GM18870 (cell line): ENCODE data around the gene BLACAT1.

ENCODE experiments used
- ATAC-seq: cut with Tn5 transposase; IDR thresholded peaks from one replicate; pipeline ENCODE4 v1.9.1; 2021; ENCODE audit warnings: moderate library complexity; ENCODE audit not compliant: unreplicated experiment

Gene BLACAT1

DNA sequence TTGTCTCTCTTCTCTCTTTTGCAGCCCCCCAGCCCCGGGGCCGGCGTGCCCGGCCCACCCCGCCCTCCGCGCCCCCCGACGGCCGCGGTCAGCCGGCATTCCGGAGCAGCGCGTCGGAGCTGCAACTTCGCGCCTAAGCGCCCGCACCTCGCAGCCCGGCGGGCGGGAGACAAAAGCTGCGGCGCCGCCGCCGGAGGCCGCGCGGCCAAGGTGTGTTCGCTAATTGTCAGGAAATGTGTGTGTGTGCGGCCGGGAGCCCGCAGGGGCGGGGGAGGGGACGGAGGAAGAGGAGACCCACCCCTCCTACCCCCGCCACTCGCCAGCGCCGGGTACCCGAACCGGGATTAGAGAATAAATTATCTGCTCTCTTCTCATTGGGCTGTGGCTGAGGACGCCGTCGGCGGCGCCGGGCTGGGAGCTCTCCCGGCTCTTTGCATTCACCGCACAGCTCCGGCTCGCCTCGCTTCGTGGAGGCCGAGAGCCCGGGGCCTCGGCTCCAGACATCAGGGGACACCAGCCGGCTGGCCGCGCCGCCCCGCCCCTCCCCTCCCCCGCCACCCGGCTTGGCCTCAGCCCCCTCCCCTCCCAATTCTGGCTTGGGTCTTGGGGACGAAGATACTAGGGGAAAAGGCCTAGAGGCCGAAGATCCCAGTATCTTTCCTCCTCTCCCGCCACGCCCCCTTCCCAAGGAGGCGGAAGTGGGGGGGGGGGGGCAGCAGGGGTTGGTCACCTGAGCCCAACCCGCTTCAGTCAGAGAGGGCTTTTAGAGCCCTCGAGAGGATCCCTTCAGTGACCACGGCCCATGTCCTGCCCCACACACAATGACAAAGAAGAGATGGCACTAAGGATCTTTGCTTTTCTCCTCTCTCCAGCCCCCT is 1.3 kb upstream of the BLACAT1 start:
- ATAC-seq, result no peak

DNA sequence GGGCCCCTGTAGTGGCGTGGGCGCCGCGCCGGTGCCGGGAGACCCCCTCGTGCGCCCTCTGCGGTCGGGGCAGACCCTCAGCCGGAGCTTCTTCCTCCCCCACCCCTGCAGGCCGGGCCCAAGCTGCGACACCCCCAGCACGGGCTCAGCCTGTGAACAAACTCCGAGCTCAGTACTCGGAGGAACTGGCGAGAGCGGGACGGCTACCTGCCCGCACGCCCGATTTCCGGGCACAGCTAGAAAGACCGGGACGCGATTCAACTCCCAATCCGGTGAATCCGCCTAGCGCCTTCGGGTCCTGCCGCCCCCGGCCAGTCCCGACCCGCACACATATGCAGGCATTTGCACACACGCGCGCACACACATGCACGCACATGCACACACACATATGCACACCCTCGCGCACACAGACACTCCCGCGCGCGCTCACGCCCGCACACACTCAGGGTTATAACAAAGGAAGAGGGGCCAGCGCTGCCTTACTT is 580 bp upstream of the BLACAT1 start:
- no peak for ATAC-seq

DNA sequence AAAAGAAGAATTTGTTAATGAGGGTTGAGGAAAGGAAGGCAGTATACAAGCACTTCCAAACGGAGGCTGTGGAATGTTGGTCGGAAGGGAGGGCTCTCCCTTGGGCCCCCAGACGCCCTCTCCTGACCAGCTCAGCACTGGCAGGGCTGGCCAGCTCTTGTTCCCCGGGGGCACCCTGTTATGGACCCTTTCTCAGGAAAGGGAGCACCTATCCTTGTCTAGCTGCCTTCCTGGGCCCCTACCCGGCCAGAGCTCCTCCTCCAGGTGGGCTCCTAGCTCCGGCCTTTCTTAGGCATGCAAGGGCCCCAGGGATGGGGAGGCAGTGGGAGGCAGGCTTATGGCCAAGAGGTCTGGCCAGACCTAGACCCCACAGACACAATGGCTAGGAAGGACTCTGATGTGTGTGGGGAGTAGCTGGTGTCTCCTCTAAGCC is 926 bp downstream of the BLACAT1 start:
- ATAC-seq, result no peak

DNA sequence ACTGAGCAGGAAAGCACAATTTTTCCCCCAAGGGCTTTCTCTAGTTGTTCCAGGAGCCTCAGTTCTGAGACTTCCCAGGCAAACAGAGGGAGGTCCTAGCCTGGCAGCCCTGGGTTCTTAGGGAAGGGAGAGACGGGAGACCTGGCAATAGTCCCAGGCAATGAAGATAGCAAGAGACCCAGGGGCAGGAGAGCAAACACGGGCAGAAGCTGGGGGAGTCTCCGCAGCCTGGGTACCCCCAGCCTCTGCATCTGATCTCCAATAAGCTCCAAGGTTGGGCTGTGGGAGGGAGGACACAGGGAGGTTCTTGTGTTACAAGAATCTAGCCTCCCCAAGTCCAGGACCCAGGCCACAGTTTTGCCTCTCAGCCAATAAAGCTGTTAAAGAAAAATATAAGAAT is 2.4 kb downstream of the BLACAT1 start:
- no peak for ATAC-seq

DNA sequence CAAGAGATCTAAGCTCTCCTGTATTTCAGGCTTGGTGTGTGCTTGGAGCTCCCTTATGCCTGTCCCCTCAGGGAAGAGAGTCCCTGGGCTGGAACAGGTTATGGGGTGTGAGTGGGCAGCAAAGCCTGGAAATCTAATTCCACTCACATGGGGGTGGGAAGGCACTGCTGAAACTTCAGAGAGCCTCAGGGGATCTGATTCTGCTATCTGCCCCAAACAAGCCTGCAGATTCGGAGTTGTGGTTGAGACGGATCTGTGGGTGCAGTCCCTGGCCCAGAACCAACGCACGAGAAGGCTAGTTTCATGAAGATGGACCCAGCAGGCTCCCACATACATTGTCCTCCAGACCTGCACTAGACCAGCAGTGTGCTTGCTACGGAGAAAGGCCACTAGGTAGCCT is 2.9 kb downstream of the BLACAT1 start:
- no peak for ATAC-seq

DNA sequence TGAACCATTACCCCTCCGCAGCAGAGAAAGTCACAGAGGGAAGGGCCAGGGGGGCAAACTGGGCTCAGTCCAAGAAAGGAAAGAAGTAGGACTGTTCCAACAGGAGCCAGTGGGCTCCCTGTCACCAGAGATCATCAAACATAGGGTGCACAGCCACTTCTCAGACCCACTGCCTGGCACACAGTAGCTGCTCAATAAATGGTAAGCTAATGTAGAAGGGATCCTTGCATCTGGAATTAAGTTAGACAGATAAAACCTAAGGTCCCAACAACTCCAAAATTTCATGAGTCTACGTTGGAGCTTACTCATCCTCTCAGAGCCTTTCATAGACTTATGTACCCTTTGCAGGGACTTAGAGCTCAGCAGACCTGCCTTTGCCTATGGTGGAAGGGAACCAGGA is 3.5 kb downstream of the BLACAT1 start:
- no peak for ATAC-seq

DNA sequence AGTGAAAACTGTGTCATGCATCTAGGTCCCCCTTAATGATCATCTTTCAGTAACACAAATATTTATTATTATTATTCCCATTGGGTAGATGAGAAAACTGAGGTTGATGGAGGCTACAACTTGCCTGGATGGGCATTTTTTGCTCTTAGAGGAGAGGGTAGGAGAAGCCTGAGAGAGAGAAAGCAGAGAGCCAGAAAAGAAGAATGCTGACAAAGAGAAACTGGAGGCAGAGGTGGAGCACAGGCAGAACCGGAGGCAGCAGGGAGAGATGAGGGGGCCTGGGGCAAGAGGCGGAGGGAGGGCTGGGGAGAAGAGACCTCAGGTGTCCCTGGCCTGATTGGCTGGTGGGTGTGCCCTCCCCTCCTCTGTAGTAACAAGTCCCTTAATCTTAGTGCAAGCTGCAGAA is 4.1 kb downstream of the BLACAT1 start:
- ATAC-seq, result no peak

DNA sequence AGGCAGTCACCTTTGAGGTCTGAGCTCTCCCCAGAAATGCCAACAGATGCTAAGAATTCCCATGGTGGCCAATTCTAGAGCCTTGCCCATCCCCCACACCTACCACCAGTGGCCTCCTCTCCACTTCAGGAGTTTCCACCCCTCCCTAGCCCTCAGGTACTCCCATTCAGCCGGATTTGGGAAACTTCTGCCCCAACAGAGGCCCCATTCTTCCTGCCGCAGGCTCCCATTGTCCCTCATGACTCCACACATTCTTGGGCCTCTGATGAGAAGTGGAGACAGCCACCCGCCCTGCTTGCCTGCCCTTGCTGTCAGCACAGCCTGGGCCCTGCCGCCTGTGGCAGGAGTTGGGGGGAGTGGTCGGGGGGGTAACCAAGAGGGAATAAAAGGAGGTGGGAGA is 4.6 kb downstream of the BLACAT1 start:
- no peak for ATAC-seq

DNA sequence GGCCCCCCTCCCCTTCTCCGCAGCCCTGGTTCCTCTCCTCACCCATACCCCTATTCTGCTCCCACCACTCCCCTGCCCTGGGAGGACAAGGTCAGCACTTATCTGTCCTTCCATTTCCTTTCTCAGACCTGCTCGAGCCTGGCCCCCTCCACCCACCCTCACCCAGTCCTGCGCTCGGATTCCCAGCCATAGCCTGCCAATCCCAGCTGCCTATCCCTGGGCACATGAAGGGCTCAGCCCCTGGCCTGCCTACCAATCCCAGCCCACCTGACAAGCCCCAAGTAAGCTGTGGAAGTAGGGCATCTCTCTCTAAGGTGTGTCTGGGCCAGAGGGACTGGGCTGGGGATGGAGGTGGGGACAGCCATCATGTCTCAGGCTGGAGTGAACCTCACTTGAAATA is 5.4 kb downstream of the BLACAT1 start:
- no peak for ATAC-seq

DNA sequence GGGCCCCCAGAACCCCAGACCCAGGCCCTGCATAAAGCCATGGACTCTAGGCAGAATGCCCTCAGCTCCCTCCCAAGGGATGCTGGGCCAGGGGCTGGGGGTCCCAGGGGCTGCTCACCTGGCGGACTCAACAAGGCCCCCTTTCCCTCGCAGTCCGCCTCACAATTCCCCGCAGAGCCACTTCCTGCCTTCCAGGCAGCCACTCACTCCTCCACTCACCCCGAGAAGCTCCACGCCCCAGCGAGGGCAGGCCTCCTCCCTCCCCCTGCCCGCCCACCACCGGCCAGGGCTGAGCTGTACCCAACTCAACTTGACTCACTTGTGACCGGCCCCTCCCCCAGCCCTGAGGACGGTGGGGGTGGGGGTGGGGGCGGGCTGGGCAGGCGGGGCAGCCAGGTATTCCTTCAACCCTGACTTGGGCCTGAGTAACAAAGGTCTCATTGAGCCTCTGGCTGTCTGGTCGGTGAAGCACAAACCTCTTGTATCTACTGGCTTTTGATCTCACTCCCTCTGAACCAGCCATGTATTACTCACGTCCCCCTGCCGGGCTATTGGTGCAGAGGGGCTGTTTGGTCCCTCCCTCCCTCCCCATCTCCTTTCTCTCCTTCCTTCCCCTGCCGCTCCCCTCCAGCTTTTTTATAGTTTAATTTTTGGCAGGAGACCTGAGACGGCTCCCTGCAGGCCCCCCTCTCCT is 5.9 kb downstream of the BLACAT1 start:
- no peak for ATAC-seq

DNA sequence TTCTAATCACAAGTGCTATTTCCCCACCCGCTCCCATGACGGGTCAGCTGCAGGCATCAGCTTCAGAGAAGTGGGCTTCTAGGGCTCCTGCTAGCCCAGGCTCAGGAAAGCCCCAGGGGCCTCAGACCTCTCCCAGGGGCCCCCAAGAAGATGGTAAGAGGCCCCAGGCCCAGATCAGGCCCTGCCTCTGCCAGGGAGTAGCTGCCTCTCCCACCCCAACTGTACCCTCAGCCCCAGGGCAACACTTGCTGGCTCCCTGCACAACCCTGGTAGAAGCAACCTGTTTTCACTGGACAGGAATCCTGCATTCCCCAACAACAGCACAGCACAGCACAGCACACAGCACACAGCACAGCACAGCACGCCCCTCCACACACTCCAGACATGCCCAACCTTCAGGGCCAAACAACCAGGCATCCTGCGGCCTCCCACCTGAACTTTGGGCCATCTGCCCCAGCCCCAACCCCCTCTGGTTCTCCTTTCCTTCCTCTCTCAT is 6.5 kb downstream of the BLACAT1 start:
- no peak for ATAC-seq

DNA sequence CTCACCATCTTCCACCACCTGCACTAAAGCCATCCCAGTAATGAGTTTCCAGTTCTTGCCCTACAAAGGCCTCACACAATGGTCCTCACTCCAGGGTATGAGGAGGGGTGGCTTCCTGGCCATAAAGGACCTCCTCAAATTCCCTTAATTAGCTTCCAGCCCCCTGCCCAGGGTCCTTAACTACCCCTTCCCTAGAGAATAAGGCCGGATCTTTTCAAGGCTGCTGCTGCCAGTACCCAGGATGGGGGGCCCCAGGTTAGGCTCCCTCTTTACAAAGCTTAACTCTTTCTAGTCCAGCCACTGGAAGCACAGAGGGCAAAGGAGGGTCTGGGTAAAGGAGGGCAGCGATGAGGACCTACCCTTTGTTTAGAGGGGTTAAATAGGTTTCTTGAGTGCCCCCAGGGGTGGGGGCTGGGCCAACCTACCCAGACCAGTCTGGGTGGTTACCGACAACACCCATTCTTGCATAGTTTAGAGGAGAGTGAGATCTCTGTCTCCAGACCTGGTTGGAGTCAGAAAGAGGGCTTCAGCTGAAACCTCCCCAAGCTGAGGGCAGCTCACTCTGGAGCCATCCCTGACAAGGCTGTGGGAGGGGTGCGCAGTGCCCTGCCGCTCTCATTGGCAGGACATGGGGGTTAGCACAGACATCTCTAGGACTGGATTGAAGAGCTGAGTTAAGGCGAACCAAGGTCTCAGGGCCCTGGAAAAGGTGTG is 7.1 kb downstream of the BLACAT1 start:
- no peak for ATAC-seq

DNA sequence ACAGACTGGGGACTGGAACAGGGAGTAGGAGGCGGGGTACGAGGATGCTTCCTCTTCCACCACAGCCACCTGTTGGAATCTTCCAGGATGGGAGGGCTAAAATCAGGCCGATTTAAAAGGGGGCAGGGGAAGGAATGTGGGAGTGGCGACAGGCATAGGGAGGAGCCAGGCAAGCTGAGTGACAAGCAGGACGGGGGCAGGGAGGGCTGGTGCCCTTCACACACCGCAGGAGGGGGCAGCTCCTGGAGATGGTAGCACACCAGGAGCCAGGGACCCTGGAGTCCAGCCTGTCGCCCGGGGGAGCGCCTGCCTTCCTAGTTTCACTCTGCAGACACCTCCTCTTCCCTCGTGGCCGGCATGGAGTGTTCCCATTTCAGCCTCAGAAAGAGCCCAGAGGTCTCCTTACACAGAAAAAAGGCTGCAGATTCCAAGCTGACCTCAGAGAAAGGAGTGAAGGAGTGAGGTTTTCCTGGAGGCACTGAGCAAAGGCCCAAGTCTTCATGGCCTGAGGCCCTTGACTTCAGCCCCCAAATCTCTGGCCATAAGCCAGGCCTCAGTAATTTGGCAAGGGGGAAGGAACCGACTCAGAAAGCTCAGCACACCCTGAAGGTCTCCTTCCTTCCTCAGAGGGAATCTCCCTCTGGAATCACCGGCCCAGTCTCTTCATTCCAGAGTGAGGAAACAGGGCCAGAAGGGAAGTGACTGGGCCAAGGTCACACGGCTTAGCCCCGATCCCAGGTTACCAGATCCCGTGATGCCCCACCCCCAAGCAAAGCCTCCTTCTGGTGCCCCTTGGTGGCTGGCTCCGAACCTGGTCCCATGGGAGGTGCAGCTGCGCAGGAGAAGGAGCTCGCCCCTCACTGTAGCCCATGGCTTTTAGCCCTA is 8.1 kb downstream of the BLACAT1 start:
- no peak for ATAC-seq

DNA sequence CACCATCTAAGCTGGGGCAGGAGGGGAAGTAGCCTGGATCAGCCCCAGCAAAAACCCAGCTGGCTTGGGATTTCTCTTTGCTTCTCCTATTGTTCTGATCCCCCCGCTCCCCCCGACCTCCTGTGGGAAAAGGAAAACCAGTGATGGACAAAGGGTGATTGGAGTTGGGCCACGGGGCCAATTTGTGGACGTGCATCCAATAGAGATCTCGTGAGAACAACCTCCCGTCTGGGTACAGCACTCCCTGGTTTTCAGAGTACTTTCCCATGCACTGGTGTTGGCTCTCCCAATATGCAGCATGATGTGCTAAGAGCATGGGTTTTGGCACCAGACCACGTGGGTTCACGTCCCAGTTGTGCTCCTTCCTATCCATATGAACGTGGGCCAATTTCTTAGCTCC is 9.0 kb downstream of the BLACAT1 start:
- no peak for ATAC-seq

DNA sequence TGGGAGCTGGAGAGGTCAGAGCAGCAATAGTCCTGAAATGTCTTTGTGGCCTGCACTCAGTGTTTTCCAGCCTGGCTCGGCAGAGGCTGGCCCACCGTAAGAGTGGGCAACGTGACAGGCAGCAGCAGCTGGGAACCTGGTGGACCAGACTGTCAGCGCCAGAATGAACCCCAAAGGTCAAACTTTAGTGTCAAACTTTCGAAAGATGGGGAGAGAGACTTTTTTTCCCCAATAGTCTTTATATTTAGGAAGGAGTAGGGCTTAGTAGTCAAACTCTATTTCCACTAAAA is 10.3 kb downstream of the BLACAT1 start:
- no peak for ATAC-seq

DNA sequence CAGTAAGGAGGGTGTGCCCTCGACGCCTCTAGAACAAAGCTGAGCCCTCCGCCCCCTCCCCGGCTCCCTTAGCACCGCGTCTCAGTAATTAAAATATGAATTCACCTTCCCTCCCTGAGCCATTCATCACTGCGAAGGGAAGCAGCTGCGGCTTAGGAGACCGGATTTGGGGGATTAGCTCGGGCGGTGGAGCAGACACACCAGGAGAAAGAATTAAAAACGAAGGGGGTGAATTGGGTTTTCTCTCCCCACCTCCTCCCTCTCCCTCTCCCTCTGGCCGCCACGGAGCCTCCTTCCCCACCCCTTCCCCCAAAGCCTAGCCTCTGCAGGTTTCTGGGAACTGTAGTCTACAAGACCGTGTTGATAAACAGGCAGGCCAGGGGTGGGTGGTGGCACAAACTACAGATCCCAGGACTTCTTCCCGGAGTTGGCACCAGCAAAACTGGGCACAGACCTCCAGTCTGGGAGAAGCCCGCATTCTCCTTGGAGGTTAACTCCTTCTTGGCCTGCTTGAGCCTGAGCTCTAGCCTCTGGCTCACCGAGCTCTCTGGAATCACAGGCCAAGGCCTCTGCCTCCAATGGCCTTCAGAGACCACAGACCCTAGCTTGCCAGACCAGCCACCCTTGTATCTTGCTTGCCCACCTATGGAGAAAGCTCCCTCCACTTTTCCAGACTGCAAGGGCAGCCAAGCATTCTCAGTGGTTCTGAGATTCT is 10.8 kb downstream of the BLACAT1 start:
- ATAC-seq, result no peak

DNA sequence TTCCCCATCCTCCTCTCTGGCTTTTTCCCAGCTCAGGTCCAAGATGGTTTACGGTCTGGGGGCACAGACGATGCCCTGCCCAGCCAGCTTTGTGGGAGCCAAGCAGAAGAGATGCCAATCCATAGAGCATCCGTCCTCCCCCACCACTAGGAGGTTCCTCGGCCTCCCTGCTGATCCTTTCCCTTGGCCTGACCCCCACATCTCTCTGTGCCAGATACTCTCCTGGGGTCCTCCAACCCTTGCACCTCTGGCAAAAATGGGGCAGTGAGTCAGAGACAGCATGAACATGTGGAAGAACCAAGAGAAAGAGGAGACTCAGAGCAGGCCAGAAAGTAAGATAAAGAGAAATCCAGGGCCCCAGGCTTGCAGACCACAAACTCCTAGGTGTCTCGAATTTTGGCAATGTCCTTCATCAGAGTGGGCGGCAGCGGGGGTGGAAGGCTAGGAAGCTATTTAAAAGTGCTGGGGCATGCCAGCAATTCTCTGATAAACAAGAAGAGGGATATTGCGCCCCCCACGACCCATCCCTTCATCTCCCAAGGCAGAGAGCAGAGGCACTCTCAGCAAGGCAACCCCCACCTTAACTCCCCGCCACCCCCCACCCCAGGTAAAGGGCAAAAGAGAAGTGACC is 11.4 kb downstream of the BLACAT1 start:
- ATAC-seq, result no peak

DNA sequence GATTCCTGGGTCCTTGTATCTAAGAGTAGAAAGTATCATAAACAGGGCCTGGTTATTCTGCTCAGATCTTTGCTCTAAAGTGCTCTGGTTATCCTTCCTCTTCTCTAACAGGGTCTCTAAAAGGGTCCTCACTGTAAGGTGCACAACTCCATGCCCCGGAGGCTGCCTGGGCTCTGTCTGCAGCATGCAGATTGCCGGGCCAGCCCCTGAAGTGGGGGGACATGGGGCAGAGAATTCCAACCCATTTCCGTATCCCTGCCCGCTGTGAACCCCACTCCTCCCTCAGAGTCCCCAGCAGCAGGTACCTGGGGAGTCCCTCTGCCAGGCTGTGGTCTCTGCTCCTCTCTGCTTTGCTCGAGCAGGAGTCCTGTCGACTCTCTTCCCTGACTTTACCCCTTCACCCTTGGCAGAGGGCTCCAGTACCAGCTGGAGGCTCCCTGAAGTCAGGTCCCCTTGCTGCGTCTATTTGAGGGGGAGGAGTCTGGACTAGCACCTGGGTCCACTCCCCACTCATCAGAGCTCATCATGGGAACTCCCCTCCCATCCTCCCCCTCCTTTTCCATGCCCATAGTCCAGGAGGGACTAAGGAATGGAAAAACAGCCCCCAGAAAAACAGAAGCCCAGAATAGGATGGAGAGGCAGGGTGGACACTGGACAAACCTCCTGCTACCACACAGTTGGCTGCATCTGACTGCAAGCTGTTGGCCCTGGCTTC is 12.1 kb downstream of the BLACAT1 start:
- no peak for ATAC-seq
